Measurements from ENCODE around the gene COL10A1.
"Not testable (repeated sequence)": the region's sequence is repeated elsewhere in the genome, so short reads cannot be mapped to it uniquely, and the experiment has no call there.

The COL10A1 gene

GRCh38 chr6:116100419-116101301, 25.3 kb downstream of the COL10A1 start, which contains the start of gene NT5DC1:
Gene NT5DC1 (plus strand): TSS chr6:116100853. CDS start chr6:116100931, 78 bp downstream.
- H3K4me3 ChIP-seq (ENCODE audit: low read length) = peak within 1 kb of the TSS; percentile 78
- H3K4me1 ChIP-seq (ENCODE audit: control insufficient read depth, low read depth, low read length) = peaks cover 21% of the 10 kb centered on the region
- peaks cover 12% of the 10 kb centered on the region for H3K27me3 ChIP-seq (ENCODE audit: control insufficient read depth, insufficient read depth, low read length)
- H3K36me3 ChIP-seq (ENCODE audit: control insufficient read depth, low read depth, low read length) = no peaks in the 10 kb centered on the region
- peak within 1 kb of the TSS; percentile 79 for H3K9ac ChIP-seq (ENCODE audit: low read length)
- H3K9me3 ChIP-seq (ENCODE audit: control insufficient read depth, low read depth, low read length) = peaks cover 6% of the 10 kb centered on the region
- H3K27ac ChIP-seq (ENCODE audit: low read length) = peak within 1 kb of the TSS; percentile 58

- H3K27me3 ChIP-seq (ENCODE audit: control insufficient read depth, insufficient read depth, low read length) = peaks cover 12% of the 10 kb centered on the region
- no peak overlapping the region for H3K27ac ChIP-seq (ENCODE audit: low read length)
- no peak overlapping the region for H3K4me3 ChIP-seq (ENCODE audit: low read length)
These were observed 26.9 kb downstream of the COL10A1 start for GRCh38 chr6:116099036-116099435.

GRCh38 chr6:116096979-116097816, 28.7 kb downstream of the COL10A1 start:
- peaks cover 6% of the 10 kb centered on the region for H3K9me3 ChIP-seq (ENCODE audit: control insufficient read depth, low read depth, low read length)
- H3K4me3 ChIP-seq (ENCODE audit: low read length) = no peak overlapping the region
- H3K9ac ChIP-seq (ENCODE audit: low read length) = no peak overlapping the region
- H3K27ac ChIP-seq (ENCODE audit: low read length) = no peak overlapping the region
- no peaks in the 10 kb centered on the region for H3K36me3 ChIP-seq (ENCODE audit: control insufficient read depth, low read depth, low read length)
- H3K4me1 ChIP-seq (ENCODE audit: control insufficient read depth, low read depth, low read length) = peaks cover 6% of the 10 kb centered on the region
- H3K27me3 ChIP-seq (ENCODE audit: control insufficient read depth, insufficient read depth, low read length) = peaks cover 12% of the 10 kb centered on the region

More at GRCh38 chr6:116099036-116099435, 26.9 kb downstream of the COL10A1 start:
- Histone ChIP-seq H3K4me1 (ENCODE audit: control insufficient read depth, low read depth, low read length) (peaks cover 8% of the 10 kb centered on the region), H3K36me3 (ENCODE audit: control insufficient read depth, low read depth, low read length) (no peaks in the 10 kb centered on the region), H3K9ac (ENCODE audit: low read length) (no peak overlapping the region), H3K9me3 (ENCODE audit: control insufficient read depth, low read depth, low read length) (peaks cover 6% of the 10 kb centered on the region)

GRCh38 chr6:116096048-116096759, 29.7 kb downstream of the COL10A1 start:
- H3K4me1 ChIP-seq (ENCODE audit: control insufficient read depth, low read depth, low read length) = not testable (repeated sequence)

GRCh38 chr6:116094041-116094440, 31.9 kb downstream of the COL10A1 start:
- H3K4me3 ChIP-seq (ENCODE audit: low read length) = no peak overlapping the region
- H3K27me3 ChIP-seq (ENCODE audit: control insufficient read depth, insufficient read depth, low read length) = peaks cover under 1% of the 10 kb centered on the region
- no peaks in the 10 kb centered on the region for H3K36me3 ChIP-seq (ENCODE audit: control insufficient read depth, low read depth, low read length)
- H3K27ac ChIP-seq (ENCODE audit: low read length) = no peak overlapping the region
- H3K9me3 ChIP-seq (ENCODE audit: control insufficient read depth, low read depth, low read length) = peaks cover 6% of the 10 kb centered on the region
- no peak overlapping the region for H3K9ac ChIP-seq (ENCODE audit: low read length)
- no peaks in the 10 kb centered on the region for H3K4me1 ChIP-seq (ENCODE audit: control insufficient read depth, low read depth, low read length)

More at GRCh38 chr6:116096048-116096759, 29.7 kb downstream of the COL10A1 start:
- H3K9me3 ChIP-seq (ENCODE audit: control insufficient read depth, low read depth, low read length); H3K9ac ChIP-seq (ENCODE audit: low read length); H3K4me3 ChIP-seq (ENCODE audit: low read length); H3K36me3 ChIP-seq (ENCODE audit: control insufficient read depth, low read depth, low read length); H3K27ac ChIP-seq (ENCODE audit: low read length): not testable (repeated sequence)
- H3K27me3 ChIP-seq (ENCODE audit: control insufficient read depth, insufficient read depth, low read length) = peaks cover 12% of the 10 kb centered on the region

GRCh38 chr6:116090251-116090650, 35.7 kb downstream of the COL10A1 start:
- no peaks in the 10 kb centered on the region for H3K36me3 ChIP-seq (ENCODE audit: control insufficient read depth, low read depth, low read length)

GRCh38 chr6:116088946-116089345, 37.0 kb downstream of the COL10A1 start:
- Histone ChIP-seq H3K36me3 (ENCODE audit: control insufficient read depth, low read depth, low read length) (no peaks in the 10 kb centered on the region), H3K4me1 (ENCODE audit: control insufficient read depth, low read depth, low read length) (no peaks in the 10 kb centered on the region), H3K9ac (ENCODE audit: low read length) (no peak overlapping the region), H3K27me3 (ENCODE audit: control insufficient read depth, insufficient read depth, low read length) (no peaks in the 10 kb centered on the region), H3K9me3 (ENCODE audit: control insufficient read depth, low read depth, low read length) (no peaks in the 10 kb centered on the region), H3K27ac (ENCODE audit: low read length) (no peak overlapping the region), H3K4me3 (ENCODE audit: low read length) (no peak overlapping the region)

More at GRCh38 chr6:116090251-116090650, 35.7 kb downstream of the COL10A1 start:
- H3K9ac ChIP-seq (ENCODE audit: low read length) = no peak overlapping the region
- H3K27ac ChIP-seq (ENCODE audit: low read length) = no peak overlapping the region
- no peaks in the 10 kb centered on the region for H3K27me3 ChIP-seq (ENCODE audit: control insufficient read depth, insufficient read depth, low read length)
- H3K4me3 ChIP-seq (ENCODE audit: low read length) = no peak overlapping the region
- H3K9me3 ChIP-seq (ENCODE audit: control insufficient read depth, low read depth, low read length) = no peaks in the 10 kb centered on the region
- no peaks in the 10 kb centered on the region for H3K4me1 ChIP-seq (ENCODE audit: control insufficient read depth, low read depth, low read length)

- Histone ChIP-seq H3K9me3 (ENCODE audit: control insufficient read depth, low read depth, low read length) (no peaks in the 10 kb centered on the region), H3K4me3 (ENCODE audit: low read length) (no peak overlapping the region), H3K27me3 (ENCODE audit: control insufficient read depth, insufficient read depth, low read length) (no peaks in the 10 kb centered on the region), H3K36me3 (ENCODE audit: control insufficient read depth, low read depth, low read length) (no peaks in the 10 kb centered on the region), H3K27ac (ENCODE audit: low read length) (no peak overlapping the region), H3K9ac (ENCODE audit: low read length) (no peak overlapping the region), H3K4me1 (ENCODE audit: control insufficient read depth, low read depth, low read length) (no peaks in the 10 kb centered on the region)
These were observed 38.4 kb downstream of the COL10A1 start for GRCh38 chr6:116087437-116088027.

- Histone ChIP-seq H3K36me3 (ENCODE audit: control insufficient read depth, low read depth, low read length) (no peaks in the 10 kb centered on the region), H3K4me3 (ENCODE audit: low read length) (no peak overlapping the region), H3K27ac (ENCODE audit: low read length) (no peak overlapping the region), H3K4me1 (ENCODE audit: control insufficient read depth, low read depth, low read length) (no peaks in the 10 kb centered on the region), H3K9me3 (ENCODE audit: control insufficient read depth, low read depth, low read length) (no peaks in the 10 kb centered on the region), H3K9ac (ENCODE audit: low read length) (no peak overlapping the region), H3K27me3 (ENCODE audit: control insufficient read depth, insufficient read depth, low read length) (no peaks in the 10 kb centered on the region)
These were observed 41.6 kb downstream of the COL10A1 start for GRCh38 chr6:116084284-116084683.

GRCh38 chr6:116083052-116083451, 42.9 kb downstream of the COL10A1 start:
- no peak overlapping the region for H3K27ac ChIP-seq (ENCODE audit: low read length)
- H3K4me1 ChIP-seq (ENCODE audit: control insufficient read depth, low read depth, low read length) = no peaks in the 10 kb centered on the region
- H3K27me3 ChIP-seq (ENCODE audit: control insufficient read depth, insufficient read depth, low read length) = no peaks in the 10 kb centered on the region
- no peak overlapping the region for H3K4me3 ChIP-seq (ENCODE audit: low read length)
- no peaks in the 10 kb centered on the region for H3K36me3 ChIP-seq (ENCODE audit: control insufficient read depth, low read depth, low read length)
- no peaks in the 10 kb centered on the region for H3K9me3 ChIP-seq (ENCODE audit: control insufficient read depth, low read depth, low read length)
- no peak overlapping the region for H3K9ac ChIP-seq (ENCODE audit: low read length)

GRCh38 chr6:116078945-116079344, 47.0 kb downstream of the COL10A1 start:
- Histone ChIP-seq H3K4me3 (ENCODE audit: low read length) (no peak overlapping the region), H3K36me3 (ENCODE audit: control insufficient read depth, low read depth, low read length) (no peaks in the 10 kb centered on the region), H3K27me3 (ENCODE audit: control insufficient read depth, insufficient read depth, low read length) (no peaks in the 10 kb centered on the region)

More at GRCh38 chr6:116078945-116079344, 47.0 kb downstream of the COL10A1 start:
- H3K27ac ChIP-seq (ENCODE audit: low read length) = no peak overlapping the region
- no peaks in the 10 kb centered on the region for H3K4me1 ChIP-seq (ENCODE audit: control insufficient read depth, low read depth, low read length)
- H3K9me3 ChIP-seq (ENCODE audit: control insufficient read depth, low read depth, low read length) = no peaks in the 10 kb centered on the region
- no peak overlapping the region for H3K9ac ChIP-seq (ENCODE audit: low read length)

Measured in iPS-18a (cell line).